ENCODE measurements around the gene ZMIZ2. TPM values are rescaled to one million over a fixed set of nuclear protein-coding genes. Genes with fewer than 3 reads are reported as not detected.
A peak's percentile ranks its signal among the peaks of the same experiment; 100 is the strongest.
"Not testable (repeated sequence)": the region's sequence is repeated elsewhere in the genome, so short reads cannot be mapped to it uniquely, and the experiment has no call there.

ZMIZ2 gene
- total RNA-seq, 1 experiment from 2014 or later, result 16.2 TPM

- no peaks in the 10 kb centered on the region for H3K4me1 ChIP-seq (ENCODE audit: low read length)
Observed at GRCh38 chr7:44769376-44769775, 20.7 kb downstream of the ZMIZ2 start.

GRCh38 chr7:44769776-44770294 is 21.2 kb downstream of the ZMIZ2 start:
- Histone ChIP-seq H3K9ac (ENCODE audit: low read length) (no peak overlapping the region), H3K27ac (ENCODE audit: low read length) (no peak overlapping the region)

More at GRCh38 chr7:44769376-44769775, 20.7 kb downstream of the ZMIZ2 start:
- Histone ChIP-seq H3K9me2 (replicated peaks; ENCODE audit: insufficient read depth, low read length) (no peaks in the 10 kb centered on the region), H3K9me3 (ENCODE audit: low read length) (no peaks in the 10 kb centered on the region), H2AFZ (ENCODE audit: low read length) (no peak overlapping the region), H3K9ac (ENCODE audit: low read length) (no peak overlapping the region), H3K4me3 (ENCODE audit: low read length) (no peak overlapping the region), H3K36me3 (ENCODE audit: insufficient read depth, low read length) (peaks cover 7% of the 10 kb centered on the region; the same call in 1 of the 2 replicates), H3K27me3 (ENCODE audit: low read length) (no peaks in the 10 kb centered on the region), H3K4me2 (ENCODE audit: low read depth, low read length, poor library complexity, severe bottlenecking) (no peak overlapping the region), H3K79me2 (ENCODE audit: low read length) (no peaks in the 10 kb centered on the region), H3K27ac (ENCODE audit: low read length) (no peak overlapping the region), H4K20me1 (ENCODE audit: insufficient read depth, low read depth, low read length) (no peaks in the 10 kb centered on the region)
- DNase-seq, result no peak

GRCh38 chr7:44771358-44771757 is 22.7 kb downstream of the ZMIZ2 start:
- H3K27ac ChIP-seq (ENCODE audit: low read length), result no peak overlapping the region

More at GRCh38 chr7:44769776-44770294, 21.2 kb downstream of the ZMIZ2 start:
- no peak for DNase-seq
- H3K27me3 ChIP-seq (ENCODE audit: low read length), result no peaks in the 10 kb centered on the region
- H3K79me2 ChIP-seq (ENCODE audit: low read length), result no peaks in the 10 kb centered on the region
- H3K4me2 ChIP-seq (ENCODE audit: low read depth, low read length, poor library complexity, severe bottlenecking), result no peak overlapping the region
- H4K20me1 ChIP-seq (ENCODE audit: insufficient read depth, low read depth, low read length), result no peaks in the 10 kb centered on the region
- no peaks in the 10 kb centered on the region for H3K9me3 ChIP-seq (ENCODE audit: low read length)
- H2AFZ ChIP-seq (ENCODE audit: low read length), result no peak overlapping the region
- peaks cover 3% of the 10 kb centered on the region; the same call in 1 of the 2 replicates for H3K36me3 ChIP-seq (ENCODE audit: insufficient read depth, low read length)
- no peaks in the 10 kb centered on the region for H3K4me1 ChIP-seq (ENCODE audit: low read length)
- no peak overlapping the region for H3K4me3 ChIP-seq (ENCODE audit: low read length)
- no peaks in the 10 kb centered on the region for H3K9me2 ChIP-seq (replicated peaks; ENCODE audit: insufficient read depth, low read length)

GRCh38 chr7:44772440-44772839 is 23.8 kb downstream of the ZMIZ2 start:
- Histone ChIP-seq H3K79me2 (ENCODE audit: low read length) (no peaks in the 10 kb centered on the region), H3K9me3 (ENCODE audit: low read length) (no peaks in the 10 kb centered on the region), H3K4me3 (ENCODE audit: low read length) (no peak overlapping the region), H3K9me2 (replicated peaks; ENCODE audit: insufficient read depth, low read length) (no peaks in the 10 kb centered on the region), H3K4me2 (ENCODE audit: low read depth, low read length, poor library complexity, severe bottlenecking) (no peak overlapping the region), H3K27ac (ENCODE audit: low read length) (no peak overlapping the region), H3K27me3 (ENCODE audit: low read length) (no peaks in the 10 kb centered on the region), H3K36me3 (ENCODE audit: insufficient read depth, low read length) (no peaks in the 10 kb centered on the region), H4K20me1 (ENCODE audit: insufficient read depth, low read depth, low read length) (no peaks in the 10 kb centered on the region), H3K4me1 (ENCODE audit: low read length) (no peaks in the 10 kb centered on the region), H3K9ac (ENCODE audit: low read length) (no peak overlapping the region), H2AFZ (ENCODE audit: low read length) (no peak overlapping the region)
- DNase-seq, result no peak

More at GRCh38 chr7:44771358-44771757, 22.7 kb downstream of the ZMIZ2 start:
- Histone ChIP-seq H3K4me1 (ENCODE audit: low read length) (no peaks in the 10 kb centered on the region), H3K79me2 (ENCODE audit: low read length) (no peaks in the 10 kb centered on the region), H3K4me2 (ENCODE audit: low read depth, low read length, poor library complexity, severe bottlenecking) (no peak overlapping the region), H3K9me2 (replicated peaks; ENCODE audit: insufficient read depth, low read length) (no peaks in the 10 kb centered on the region), H3K27me3 (ENCODE audit: low read length) (no peaks in the 10 kb centered on the region), H3K9ac (ENCODE audit: low read length) (no peak overlapping the region), H2AFZ (ENCODE audit: low read length) (no peak overlapping the region), H3K9me3 (ENCODE audit: low read length) (no peaks in the 10 kb centered on the region), H3K4me3 (ENCODE audit: low read length) (no peak overlapping the region), H3K36me3 (ENCODE audit: insufficient read depth, low read length) (peaks cover 3% of the 10 kb centered on the region; the same call in 1 of the 2 replicates), H4K20me1 (ENCODE audit: insufficient read depth, low read depth, low read length) (no peaks in the 10 kb centered on the region)
- no peak for DNase-seq

- H3K4me1 ChIP-seq (ENCODE audit: low read length), result no peaks in the 10 kb centered on the region
- no peak overlapping the region for H3K27ac ChIP-seq (ENCODE audit: low read length)
- H3K9me3 ChIP-seq (ENCODE audit: low read length), result no peaks in the 10 kb centered on the region
- H3K4me2 ChIP-seq (ENCODE audit: low read depth, low read length, poor library complexity, severe bottlenecking), result no peak overlapping the region
- H3K9me2 ChIP-seq (replicated peaks; ENCODE audit: insufficient read depth, low read length), result no peaks in the 10 kb centered on the region
- no peaks in the 10 kb centered on the region for H3K27me3 ChIP-seq (ENCODE audit: low read length)
- no peaks in the 10 kb centered on the region for H3K36me3 ChIP-seq (ENCODE audit: insufficient read depth, low read length)
- peak; percentile 69 for DNase-seq
- H3K4me3 ChIP-seq (ENCODE audit: low read length), result no peak overlapping the region
- H3K9ac ChIP-seq (ENCODE audit: low read length), result no peak overlapping the region
- no peaks in the 10 kb centered on the region for H4K20me1 ChIP-seq (ENCODE audit: insufficient read depth, low read depth, low read length)
- H3K79me2 ChIP-seq (ENCODE audit: low read length), result no peaks in the 10 kb centered on the region
- H2AFZ ChIP-seq (ENCODE audit: low read length), result no peak overlapping the region
Observed at GRCh38 chr7:44772867-44773266, 24.2 kb downstream of the ZMIZ2 start.

- not testable (repeated sequence) for H3K9me3 ChIP-seq (ENCODE audit: low read length); H4K20me1 ChIP-seq (ENCODE audit: insufficient read depth, low read depth, low read length); H3K9me2 ChIP-seq (replicated peaks; ENCODE audit: insufficient read depth, low read length); H3K79me2 ChIP-seq (ENCODE audit: low read length); H3K4me1 ChIP-seq (ENCODE audit: low read length); H3K4me3 ChIP-seq (ENCODE audit: low read length); H3K9ac ChIP-seq (ENCODE audit: low read length); H3K36me3 ChIP-seq (ENCODE audit: insufficient read depth, low read length); H3K27me3 ChIP-seq (ENCODE audit: low read length); H3K4me2 ChIP-seq (ENCODE audit: low read depth, low read length, poor library complexity, severe bottlenecking); H3K27ac ChIP-seq (ENCODE audit: low read length); DNase-seq; H2AFZ ChIP-seq (ENCODE audit: low read length)
Observed at GRCh38 chr7:44774486-44774885, 25.8 kb downstream of the ZMIZ2 start.

GRCh38 chr7:44775383-44776107 is 26.9 kb downstream of the ZMIZ2 start:
- Histone ChIP-seq H3K9me3 (ENCODE audit: low read length) (no peaks in the 10 kb centered on the region), H3K27me3 (ENCODE audit: low read length) (no peaks in the 10 kb centered on the region), H3K4me3 (ENCODE audit: low read length) (no peak overlapping the region), H3K4me2 (ENCODE audit: low read depth, low read length, poor library complexity, severe bottlenecking) (no peak overlapping the region), H3K9ac (ENCODE audit: low read length) (no peak overlapping the region), H2AFZ (ENCODE audit: low read length) (no peak overlapping the region), H4K20me1 (ENCODE audit: insufficient read depth, low read depth, low read length) (no peaks in the 10 kb centered on the region), H3K27ac (ENCODE audit: low read length) (no peak overlapping the region), H3K36me3 (ENCODE audit: insufficient read depth, low read length) (no peaks in the 10 kb centered on the region), H3K4me1 (ENCODE audit: low read length) (no peaks in the 10 kb centered on the region), H3K79me2 (ENCODE audit: low read length) (no peaks in the 10 kb centered on the region), H3K9me2 (replicated peaks; ENCODE audit: insufficient read depth, low read length) (no peaks in the 10 kb centered on the region)
- no peak for DNase-seq

- H3K4me2 ChIP-seq (ENCODE audit: low read depth, low read length, poor library complexity, severe bottlenecking), result no peak overlapping the region
- H3K79me2 ChIP-seq (ENCODE audit: low read length), result no peaks in the 10 kb centered on the region
- no peaks in the 10 kb centered on the region for H3K9me3 ChIP-seq (ENCODE audit: low read length)
- H3K4me3 ChIP-seq (ENCODE audit: low read length), result no peak overlapping the region
- no peaks in the 10 kb centered on the region for H3K36me3 ChIP-seq (ENCODE audit: insufficient read depth, low read length)
- H3K27ac ChIP-seq (ENCODE audit: low read length), result no peak overlapping the region
- H3K9me2 ChIP-seq (replicated peaks; ENCODE audit: insufficient read depth, low read length), result no peaks in the 10 kb centered on the region
- H4K20me1 ChIP-seq (ENCODE audit: insufficient read depth, low read depth, low read length), result no peaks in the 10 kb centered on the region
- no peaks in the 10 kb centered on the region for H3K27me3 ChIP-seq (ENCODE audit: low read length)
- no peak for DNase-seq
- H3K4me1 ChIP-seq (ENCODE audit: low read length), result no peaks in the 10 kb centered on the region
- no peak overlapping the region for H3K9ac ChIP-seq (ENCODE audit: low read length)
- no peak overlapping the region for H2AFZ ChIP-seq (ENCODE audit: low read length)
Observed at GRCh38 chr7:44776211-44776610, 27.6 kb downstream of the ZMIZ2 start.

All from Karpas-422 (cell line).